OCI-LY1 (cell line): ENCODE results near the gene GRIN2A.

Experiments
- H2AFZ ChIP-seq: fragments of 200-600 bp; sonication (generic), shearing (Covaris generic); 2 replicates; pipeline ENCODE4 v1.6.0; 2014; ENCODE audit warnings: antibody characterized with exemption, mild to moderate bottlenecking, low read length
- H3F3A ChIP-seq: fragments of 200-600 bp; sonication (generic), shearing (Covaris generic); 2 replicates; pipeline ENCODE4 v1.6.0; 2014; ENCODE audit warnings: mild to moderate bottlenecking, antibody characterized with exemption, low read length, moderate library complexity; ENCODE audit not compliant: insufficient read depth
- H3K27ac ChIP-seq: fragments of 200-600 bp; sonication (generic); 2 replicates; pipeline ENCODE4 v1.5.1; 2014; ENCODE audit warnings: low read length, mixed run types, mild to moderate bottlenecking, low read depth; ENCODE audit not compliant: poor library complexity, severe bottlenecking
- H3K27me3 ChIP-seq: fragments of 200-600 bp; sonication (generic); 2 replicates; pipeline ENCODE4 v1.6.0; 2014; ENCODE audit warnings: antibody characterized with exemption, mild to moderate bottlenecking, low read length, moderate library complexity; ENCODE audit not compliant: insufficient read depth
- H3K36me3 ChIP-seq: fragments of 200-600 bp; sonication (generic); 2 replicates; pipeline ENCODE4 v1.6.1; 2014; ENCODE audit warnings: mild to moderate bottlenecking, antibody characterized with exemption, low read length, moderate library complexity, mixed read lengths; ENCODE audit not compliant: insufficient read depth
- H3K4me1 ChIP-seq: fragments of 200-600 bp; sonication (generic); 2 replicates; pipeline ENCODE4 v1.5.1; 2014; ENCODE audit warnings: mild to moderate bottlenecking, low read length, moderate library complexity; ENCODE audit not compliant: insufficient read depth, severe bottlenecking
- H3K4me2 ChIP-seq: fragments of 200-600 bp; sonication (generic), shearing (Covaris generic); 2 replicates; pipeline ENCODE4 v1.6.1; 2014; ENCODE audit warnings: low read length
- H3K4me3 ChIP-seq: fragments of 200-600 bp; sonication (generic); 2 replicates; pipeline ENCODE4 v1.5.1; 2014; ENCODE audit warnings: low read length, low read depth, mild to moderate bottlenecking, mixed read lengths; ENCODE audit not compliant: poor library complexity, severe bottlenecking
- H3K79me2 ChIP-seq: fragments of 200-600 bp; shearing (Covaris generic); 2 replicates; pipeline ENCODE4 v1.6.1; 2016; ENCODE audit warnings: mixed run types, low read length, mixed read lengths; ENCODE audit not compliant: insufficient read depth
- H3K9ac ChIP-seq: fragments of 200-600 bp; sonication (generic), shearing (Covaris generic); 2 replicates; pipeline ENCODE4 v1.6.1; 2014; ENCODE audit warnings: mild to moderate bottlenecking, low read length, mixed read lengths
- H3K9me2 ChIP-seq: fragments of 200-600 bp; sonication (generic), shearing (Covaris generic); 2 replicates; pipeline ENCODE4 v1.6.1; 2014; ENCODE audit warnings: low read depth, mild to moderate bottlenecking, low read length, mixed read lengths
- H3K9me3 ChIP-seq: fragments of 200-600 bp; shearing (Covaris generic); 2 replicates; pipeline ENCODE4 v1.6.1; 2014; ENCODE audit warnings: low read length, mixed read lengths
- H4K20me1 ChIP-seq: fragments of 200-600 bp; sonication (generic), shearing (Covaris generic); 2 replicates; pipeline ENCODE4 v1.6.0; 2016; ENCODE audit warnings: mild to moderate bottlenecking, low read length; ENCODE audit not compliant: insufficient read depth
- CTCF ChIP-seq: fragments of 200-600 bp; sonication (generic), shearing (Covaris generic); IDR thresholded peaks from 2 replicates; pipeline ENCODE4 v1.5.1; 2017; ENCODE audit warnings: mild to moderate bottlenecking, antibody characterized with exemption, low read length, moderate library complexity, mixed read lengths
- EZH2 ChIP-seq: fragments of 200-600 bp; sonication (generic), shearing (Covaris generic); IDR thresholded peaks from 2 replicates; pipeline ENCODE4 v1.8.0; 2017; ENCODE audit warnings: borderline replicate concordance, mixed run types, mild to moderate bottlenecking, antibody characterized with exemption, low read length, moderate library complexity, mixed read lengths

GRIN2A gene

GRCh38 chr16:9921997-9922396 lies 260.2 kb downstream of the GRIN2A start:
- H2AFZ ChIP-seq: no peak overlapping the region
- no peak overlapping the region for H3K27ac ChIP-seq
- no peaks in the 10 kb centered on the region for H3F3A ChIP-seq
- no peaks in the 10 kb centered on the region for H3K27me3 ChIP-seq
- no peaks in the 10 kb centered on the region for H3K36me3 ChIP-seq
- H3K9me3 ChIP-seq: no peaks in the 10 kb centered on the region
- H3K9ac ChIP-seq: no peak overlapping the region
- H3K79me2 ChIP-seq: no peaks in the 10 kb centered on the region
- H4K20me1 ChIP-seq: no peaks in the 10 kb centered on the region
- H3K4me2 ChIP-seq: no peak overlapping the region
- no peaks in the 10 kb centered on the region for H3K9me2 ChIP-seq
- no peak overlapping the region for H3K4me3 ChIP-seq
- TF ChIP-seq EZH2 (no peak), CTCF (no peak)
- no peaks in the 10 kb centered on the region for H3K4me1 ChIP-seq

GRCh38 chr16:9919460-9919859 lies 262.8 kb downstream of the GRIN2A start:
- Histone ChIP-seq H3K27me3 (no peaks in the 10 kb centered on the region), H3K27ac (no peak overlapping the region), H3K9me2 (no peaks in the 10 kb centered on the region), H3K36me3 (no peaks in the 10 kb centered on the region), H3K4me1 (no peaks in the 10 kb centered on the region), H2AFZ (no peak overlapping the region), H3K9ac (no peak overlapping the region), H3K4me3 (no peak overlapping the region), H4K20me1 (no peaks in the 10 kb centered on the region), H3K79me2 (no peaks in the 10 kb centered on the region), H3K4me2 (no peak overlapping the region), H3K9me3 (no peaks in the 10 kb centered on the region), H3F3A (no peaks in the 10 kb centered on the region)
- no peak for TF ChIP-seq CTCF
- no peak for TF ChIP-seq EZH2

- Histone ChIP-seq H3K9ac (no peak overlapping the region), H3K9me2 (no peaks in the 10 kb centered on the region), H3K4me2 (no peak overlapping the region), H3F3A (no peaks in the 10 kb centered on the region), H3K27ac (no peak overlapping the region), H3K27me3 (no peaks in the 10 kb centered on the region), H3K36me3 (no peaks in the 10 kb centered on the region), H3K4me1 (no peaks in the 10 kb centered on the region), H3K4me3 (no peak overlapping the region), H3K9me3 (no peaks in the 10 kb centered on the region), H4K20me1 (no peaks in the 10 kb centered on the region), H3K79me2 (no peaks in the 10 kb centered on the region), H2AFZ (no peak overlapping the region)
- TF ChIP-seq EZH2 (no peak), CTCF (no peak)
Measured at GRCh38 chr16:9917691-9918090, 264.5 kb downstream of the GRIN2A start.
